IMR-90 (cell line): ENCODE measurements around the gene ZAP70. TPM values are rescaled to one million over a fixed set of nuclear protein-coding genes. Genes with fewer than 3 reads are reported as not detected.

Experiments
- ATAC-seq: fragments of 200-7000 bp; cut with Tn5 transposase; 2 replicates; pipeline ENCODE4 v1.9.1; 2020; ENCODE audit warnings: low read depth, mild to moderate bottlenecking, moderate library complexity
- BruUV-seq: library from RNA; stranded (reverse); fragments of 400-500 nt; replicated peaks from 2 replicates; lab custom pipeline; 2021; lab: Mats Ljungman, UMichigan
- CTCF ChIA-PET: fragments of 300-600 bp; formaldehyde crosslinking; extraction: SDS; loops from one replicate; lab custom pipeline; 2021; ENCODE audit warnings: antibody characterized with exemption; lab: Yijun Ruan, JAX
- POLR2A ChIA-PET: fragments of 300-600 bp; sonication (Branson Sonifier 250); formaldehyde crosslinking; loops from one replicate; lab custom pipeline; 2022; ENCODE audit warnings: antibody characterized with exemption; ENCODE audit not compliant: unreplicated experiment; lab: Charles Lee
- DNase-seq: peaks from one replicate; pipeline ENCODE4 v3.0.0; 2013
- H2AFZ ChIP-seq: replicated peaks from 2 replicates; pipeline ENCODE3; 2013; ENCODE audit warnings: low read length, mild to moderate bottlenecking; ENCODE audit not compliant: poor library complexity
- H2AK5ac ChIP-seq: 2 replicates; pipeline ENCODE4 v1.6.1; 2013; ENCODE audit warnings: low read depth, low read length, inconsistent platforms
- H2AK9ac ChIP-seq: replicated peaks from 2 replicates; pipeline ENCODE3; 2013; ENCODE audit warnings: mild to moderate bottlenecking, low read depth, low read length, moderate library complexity; ENCODE audit not compliant: poor library complexity
- H2BK120ac ChIP-seq: 2 replicates; pipeline ENCODE4 v1.6.1; 2013; ENCODE audit warnings: low read depth, low read length, inconsistent platforms
- H2BK15ac ChIP-seq: 3 replicates; pipeline ENCODE4 v1.6.1; 2013; ENCODE audit warnings: low read depth, low read length, inconsistent platforms
- H2BK20ac ChIP-seq: 2 replicates; pipeline ENCODE4 v1.6.1; 2013; ENCODE audit warnings: low read depth, mild to moderate bottlenecking, inconsistent platforms, low read length, moderate library complexity
- H2BK5ac ChIP-seq: 2 replicates; pipeline ENCODE4 v1.6.1; 2013; ENCODE audit warnings: mild to moderate bottlenecking, low read depth, low read length, inconsistent platforms; ENCODE audit not compliant: poor library complexity, severe bottlenecking
- H3K14ac ChIP-seq: replicated peaks from 2 replicates; pipeline ENCODE4 v1.6.1; 2013; ENCODE audit warnings: low read depth, low read length, inconsistent platforms
- H3K18ac ChIP-seq: 2 replicates; pipeline ENCODE4 v1.6.1; 2013; ENCODE audit warnings: low read depth, low read length, control low read depth
- H3K23ac ChIP-seq: 2 replicates; pipeline ENCODE4 v1.6.1; 2013; ENCODE audit warnings: low read depth, low read length, inconsistent platforms
- H3K27ac ChIP-seq: 2 replicates; pipeline ENCODE4 v1.5.1; 2013; ENCODE audit warnings: mild to moderate bottlenecking, control low read depth, low read length; ENCODE audit not compliant: insufficient read depth
- H3K27me3 ChIP-seq: 2 replicates; pipeline ENCODE4 v1.6.1; 2013; ENCODE audit warnings: low read length; ENCODE audit not compliant: control insufficient read depth, insufficient read depth
- H3K36me3 ChIP-seq: 2 replicates; pipeline ENCODE4 v1.6.1; 2013; ENCODE audit warnings: low read length, mixed read lengths; ENCODE audit not compliant: control insufficient read depth, insufficient read depth
- H3K4ac ChIP-seq: 2 replicates; pipeline ENCODE4 v1.6.1; 2013; ENCODE audit warnings: low read depth, low read length, inconsistent platforms
- H3K4me1 ChIP-seq: 2 replicates; pipeline ENCODE4 v1.6.1; 2013; ENCODE audit warnings: low read length, mixed read lengths; ENCODE audit not compliant: control insufficient read depth, insufficient read depth
- H3K4me2 ChIP-seq: 2 replicates; pipeline ENCODE4 v1.6.1; 2013; ENCODE audit warnings: low read depth, mild to moderate bottlenecking, control low read depth, low read length, moderate library complexity
- H3K4me3 ChIP-seq: 2 replicates; pipeline ENCODE4 v1.5.1; 2013; ENCODE audit warnings: low read depth, mild to moderate bottlenecking, control low read depth, low read length, moderate library complexity; ENCODE audit not compliant: insufficient read depth
- H3K56ac ChIP-seq: 2 replicates; pipeline ENCODE4 v1.6.1; 2013; ENCODE audit warnings: low read length, inconsistent platforms; ENCODE audit not compliant: insufficient read depth; ENCODE audit errors: extremely low read depth
- H3K79me1 ChIP-seq, 2 experiments: 2 replicates each; pipeline ENCODE4 v1.6.1; 2013; ENCODE audit warnings: low read length in 2 of 2, inconsistent platforms in 1 of 2, low read depth in 1 of 2
- H3K9ac ChIP-seq: 2 replicates; pipeline ENCODE4 v1.6.1; 2013; ENCODE audit warnings: low read depth, low read length, control low read depth
- H3K9me1 ChIP-seq: 2 replicates; pipeline ENCODE4 v1.6.1; 2013; ENCODE audit warnings: low read length, inconsistent platforms; ENCODE audit not compliant: insufficient read depth
- H3K9me3 ChIP-seq: 2 replicates; pipeline ENCODE4 v1.6.1; 2013; ENCODE audit warnings: low read length; ENCODE audit not compliant: control insufficient read depth, insufficient read depth
- H4K20me1 ChIP-seq: 2 replicates; pipeline ENCODE4 v1.6.1; 2013; ENCODE audit warnings: low read length, inconsistent platforms; ENCODE audit not compliant: insufficient read depth
- H4K5ac ChIP-seq: 2 replicates; pipeline ENCODE4 v1.6.1; 2013; ENCODE audit warnings: mild to moderate bottlenecking, low read depth, low read length, control low read depth
- H4K8ac ChIP-seq, 2 experiments: 2 replicates each; pipeline ENCODE4 v1.6.1; 2013; ENCODE audit warnings: low read depth in 2 of 2, low read length in 2 of 2, control low read depth in 1 of 2, inconsistent platforms in 1 of 2
- H4K91ac ChIP-seq: 2 replicates; pipeline ENCODE4 v1.6.1; 2013; ENCODE audit warnings: low read depth, low read length, inconsistent platforms; ENCODE audit not compliant: insufficient read depth
- CEBPB ChIP-seq: IDR thresholded peaks from 2 replicates; pipeline ENCODE4 v1.6.1; 2012; ENCODE audit warnings: low read depth, low read length, improper control_type of control experiment
- CTCF ChIP-seq: conservative IDR thresholded peaks from 2 replicates; pipeline ENCODE4 v1.5.1; 2012; ENCODE audit warnings: mild to moderate bottlenecking, low read depth, low read length, improper control_type of control experiment
- WGBS, 2 experiments: methylation state at CpG; one replicate each; pipeline versions ENCODE4 v1.1.5 to v1.1.7; 2013; ENCODE audit warnings: missing lambda C conversion rate in 2 of 2; ENCODE audit not compliant: insufficient read length in 1 of 2; ENCODE audit errors: extremely low coverage in 2 of 2; 5-methylcytosine and 5-hydroxymethylcytosine counted together
- dilution Hi-C: fragments of 300-500 bp; cut with HindIII; formaldehyde crosslinking; loops from one replicate; pipeline ENCODE4 v1.14.3; 2018; ENCODE audit warnings: low sequenced_read_pairs; ENCODE audit not compliant: unreplicated experiment
- in situ Hi-C: fragments of 300-500 bp; cut with MboI; formaldehyde crosslinking; loops from 3 replicates; pipeline ENCODE4 v1.14.3; 2019; ENCODE audit warnings: low sequenced_read_pairs, inconsistent platforms, mixed read lengths
- intact Hi-C: fragments of 100-400 bp; cut with micrococcal nuclease; formaldehyde crosslinking; loops from 2 replicates; pipeline ENCODE4 v1.10.0; 2022
- polyA plus RNA-seq, 3 experiments: library from polyadenylated mRNA; depleted of rRNA; stranded (reverse); fragments of >200 nt; gene quantifications; 2 replicates each; pipeline ENCODE4 v1.2.3, GENCODE V29; 2012; ENCODE audit warnings: low replicate concordance in 1 of 3
- total RNA-seq: library from RNA; depleted of rRNA; stranded (reverse); fragments of >200 nt; gene quantifications from 2 replicates; pipeline ENCODE4 v1.2.3, GENCODE V29; 2012
- TF ChIP-seq, protein P1 (sequence below): fragments of 150-350 bp; IDR thresholded peaks from 2 replicates; pipeline ENCODE4 v1.6.1; 2016; ENCODE audit warnings: low read depth, mild to moderate bottlenecking, low read length, moderate library complexity, borderline replicate concordance

The ZAP70 gene
- total and polyA plus RNA-seq, 2 of the 4 experiments (the other 2 are of a cell fraction) = under 0.01 to 0.09 TPM

- H2AFZ ChIP-seq = no peak overlapping the region
- ATAC-seq (no peak), DNase-seq (no peak)
- no peaks in the 10 kb centered on the region for H4K20me1 ChIP-seq
- 54% methylated on average over 3 of the region's 7 CpGs; no CpG with 5 or more reads in 1 of the 2 experiments for WGBS, 2 experiments
- ChIA-PET POLR2A (no interaction called here), CTCF (no interaction called here)
- H2BK15ac ChIP-seq = no peak overlapping the region
- no peak overlapping the region for H2BK120ac ChIP-seq
- peaks cover 11% of the 10 kb centered on the region; the same call in 1 of the 2 replicates for H3K27me3 ChIP-seq
- BruUV-seq = no TSS peak
- TF ChIP-seq CTCF = no peak
- 0 out of 2 replicates have a peak, but pooled peaks have one; percentile 22 for TF ChIP-seq CEBPB
- TF ChIP-seq, protein P1, sequence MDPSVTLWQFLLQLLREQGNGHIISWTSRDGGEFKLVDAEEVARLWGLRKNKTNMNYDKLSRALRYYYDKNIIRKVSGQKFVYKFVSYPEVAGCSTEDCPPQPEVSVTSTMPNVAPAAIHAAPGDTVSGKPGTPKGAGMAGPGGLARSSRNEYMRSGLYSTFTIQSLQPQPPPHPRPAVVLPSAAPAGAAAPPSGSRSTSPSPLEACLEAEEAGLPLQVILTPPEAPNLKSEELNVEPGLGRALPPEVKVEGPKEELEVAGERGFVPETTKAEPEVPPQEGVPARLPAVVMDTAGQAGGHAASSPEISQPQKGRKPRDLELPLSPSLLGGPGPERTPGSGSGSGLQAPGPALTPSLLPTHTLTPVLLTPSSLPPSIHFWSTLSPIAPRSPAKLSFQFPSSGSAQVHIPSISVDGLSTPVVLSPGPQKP = no peak
- dilution Hi-C loops (no loop called here), in situ Hi-C loops (no loop called here), intact Hi-C loops (no loop called here)
- no peak overlapping the region for H4K91ac ChIP-seq
- H3K27ac ChIP-seq = no peak overlapping the region
- no peak overlapping the region for H2AK5ac ChIP-seq
- no peak overlapping the region for H4K8ac ChIP-seq
- no peak overlapping the region for H3K4ac ChIP-seq
- H3K9me3 ChIP-seq = peaks cover 6% of the 10 kb centered on the region; the same call in 1 of the 2 replicates
- H3K4me3 ChIP-seq = no peak overlapping the region
- no peak overlapping the region for H3K14ac ChIP-seq
- H3K36me3 ChIP-seq = no peaks in the 10 kb centered on the region
- no peak overlapping the region for H2BK20ac ChIP-seq
- H2AK9ac ChIP-seq = no peak overlapping the region
- H3K4me1 ChIP-seq = no peaks in the 10 kb centered on the region
- H3K79me1 ChIP-seq = no peaks in the 10 kb centered on the region
- H3K9me1 ChIP-seq = no peaks in the 10 kb centered on the region
- no peak overlapping the region for H4K5ac ChIP-seq
- no peak overlapping the region for H3K23ac ChIP-seq
- no peak overlapping the region for H3K56ac ChIP-seq
- no peak overlapping the region for H3K4me2 ChIP-seq
- H3K18ac ChIP-seq = no peak overlapping the region
- H3K9ac ChIP-seq = no peak overlapping the region
- H2BK5ac ChIP-seq = no peak overlapping the region
These were observed 13.9 kb downstream of the ZAP70 start for GRCh38 chr2:97727296-97727695.
